CD1c-positive myeloid dendritic cell (primary cell): ENCODE results near the gene MRAP.
"Not testable (repeated sequence)": the region's sequence is repeated elsewhere in the genome, so short reads cannot be mapped to it uniquely, and the experiment has no call there.

Experiments used
- DNase-seq: peaks from one replicate; pipeline ENCODE4 v3.0.0-alpha.2; 2016; ENCODE audit errors: extremely low spot score

Gene MRAP

GRCh38 chr21:32300117-32300681 lies 1.5 kb downstream of the MRAP start:
- DNase-seq = no peak

- DNase-seq = no peak
Measured at GRCh38 chr21:32301596-32301995, 2.9 kb downstream of the MRAP start.

DNA sequence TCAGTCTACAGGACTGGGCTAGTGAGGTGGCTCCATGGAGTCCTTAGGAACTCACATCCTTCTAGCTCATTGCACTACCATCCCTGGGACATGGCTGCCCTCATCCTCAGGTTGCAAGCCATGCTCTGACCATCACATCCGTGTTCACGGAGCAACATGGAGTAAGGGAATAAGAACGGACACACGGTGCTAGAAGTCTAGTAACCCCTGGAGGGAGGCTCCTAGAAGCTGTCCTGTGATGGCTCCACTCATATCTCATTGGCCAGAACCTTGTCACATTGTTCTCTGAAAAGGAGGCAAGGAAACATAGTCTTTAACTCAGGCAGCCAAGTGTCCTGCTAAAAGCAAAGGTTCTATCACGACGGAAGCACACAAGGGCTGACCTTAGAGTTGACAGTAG lies 3.9 kb downstream of the MRAP start:
- DNase-seq = no peak

DNA sequence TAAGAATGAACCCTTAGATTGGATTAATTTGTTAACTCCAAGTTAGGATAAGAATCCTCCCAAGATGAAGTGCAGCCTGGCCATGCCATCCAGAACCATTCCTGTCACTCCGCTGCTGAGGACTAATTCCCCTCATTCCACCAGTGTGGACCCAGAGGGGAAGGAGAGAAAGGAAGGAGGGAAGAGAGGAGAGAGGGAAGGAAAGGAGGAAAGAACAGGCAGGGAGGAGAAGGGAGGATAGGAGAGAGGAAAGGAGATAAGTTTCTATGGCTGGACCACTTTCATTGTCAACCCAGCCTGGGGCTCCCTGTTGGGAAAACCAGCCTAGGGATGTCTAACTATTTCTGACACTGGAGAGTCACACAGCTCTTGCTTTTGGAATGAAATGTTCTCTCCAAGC lies 4.7 kb downstream of the MRAP start:
- DNase-seq = no peak

DNA sequence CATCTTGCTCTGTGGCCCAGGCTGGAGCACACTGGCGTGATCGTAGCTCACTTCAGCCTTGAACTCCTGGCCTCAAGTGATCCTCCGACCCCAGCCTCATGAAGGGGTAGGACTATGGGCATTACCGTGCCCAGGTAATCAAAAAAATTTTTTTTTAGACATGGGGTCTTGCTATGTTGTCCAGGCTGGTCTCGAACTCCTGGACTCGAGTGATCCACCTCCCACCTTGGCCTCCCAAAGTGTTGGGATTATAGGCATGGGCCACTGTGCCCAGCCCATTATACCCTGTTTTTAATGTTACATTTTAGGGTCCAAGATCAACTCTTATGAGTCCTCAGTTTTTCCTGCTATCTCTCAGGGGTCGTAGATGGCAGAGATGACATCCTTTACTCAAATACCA lies 6.3 kb downstream of the MRAP start:
- DNase-seq = no peak

- DNase-seq = no peak
Measured at GRCh38 chr21:32306021-32306780, 7.5 kb downstream of the MRAP start.

GRCh38 chr21:32307706-32308105 lies 9.1 kb downstream of the MRAP start:
- DNase-seq = no peak

- no peak for DNase-seq
Measured at GRCh38 chr21:32308696-32309095, 10.0 kb downstream of the MRAP start.

GRCh38 chr21:32309906-32310460 lies 11.3 kb downstream of the MRAP start:
- DNase-seq = no peak

DNA sequence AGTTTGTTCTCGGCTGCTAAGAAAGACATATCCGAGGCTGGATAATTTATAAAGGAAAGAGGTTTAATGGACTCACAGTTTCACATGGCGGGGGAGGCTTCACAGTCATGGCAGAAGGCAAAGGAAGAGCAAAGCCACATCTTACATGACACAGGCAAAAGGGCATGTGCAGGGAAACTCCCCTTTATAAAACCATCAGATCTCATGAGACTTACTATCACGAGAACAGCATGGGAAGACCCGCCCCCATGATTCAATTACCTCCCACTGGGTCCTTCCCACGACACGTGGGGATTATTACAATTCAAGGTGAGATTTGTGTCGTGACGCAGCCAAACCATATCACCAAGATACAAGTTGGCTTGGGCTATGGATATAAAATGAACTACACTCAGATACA lies 12.3 kb downstream of the MRAP start:
- DNase-seq = not testable (repeated sequence)

GRCh38 chr21:32311621-32312020 lies 13.0 kb downstream of the MRAP start:
- DNase-seq = no peak

- no peak for DNase-seq
Measured at GRCh38 chr21:32312326-32312725, 13.7 kb downstream of the MRAP start.

- DNase-seq = no peak
Measured at GRCh38 chr21:32312976-32313375, 14.3 kb downstream of the MRAP start.

DNA sequence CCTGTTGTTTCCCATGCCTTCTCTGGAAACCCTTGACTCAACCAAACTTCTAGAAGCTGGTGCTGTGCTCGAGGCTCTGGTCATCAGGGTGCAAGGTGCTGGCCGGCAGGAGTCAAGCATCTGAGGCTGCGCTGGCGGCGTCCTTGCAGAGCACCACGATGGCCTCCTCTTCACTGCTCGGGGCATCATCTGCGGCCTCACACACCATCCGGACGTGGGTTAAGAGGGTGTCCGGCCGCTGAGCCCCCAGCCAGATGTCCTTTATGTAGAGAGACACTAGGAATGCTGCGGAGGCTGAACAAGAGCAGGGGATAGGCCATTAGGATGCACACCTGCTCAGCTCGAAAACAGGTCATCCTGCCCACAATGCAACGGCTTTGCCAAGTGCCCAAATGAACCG lies 16.2 kb downstream of the MRAP start:
- DNase-seq = no peak

DNA sequence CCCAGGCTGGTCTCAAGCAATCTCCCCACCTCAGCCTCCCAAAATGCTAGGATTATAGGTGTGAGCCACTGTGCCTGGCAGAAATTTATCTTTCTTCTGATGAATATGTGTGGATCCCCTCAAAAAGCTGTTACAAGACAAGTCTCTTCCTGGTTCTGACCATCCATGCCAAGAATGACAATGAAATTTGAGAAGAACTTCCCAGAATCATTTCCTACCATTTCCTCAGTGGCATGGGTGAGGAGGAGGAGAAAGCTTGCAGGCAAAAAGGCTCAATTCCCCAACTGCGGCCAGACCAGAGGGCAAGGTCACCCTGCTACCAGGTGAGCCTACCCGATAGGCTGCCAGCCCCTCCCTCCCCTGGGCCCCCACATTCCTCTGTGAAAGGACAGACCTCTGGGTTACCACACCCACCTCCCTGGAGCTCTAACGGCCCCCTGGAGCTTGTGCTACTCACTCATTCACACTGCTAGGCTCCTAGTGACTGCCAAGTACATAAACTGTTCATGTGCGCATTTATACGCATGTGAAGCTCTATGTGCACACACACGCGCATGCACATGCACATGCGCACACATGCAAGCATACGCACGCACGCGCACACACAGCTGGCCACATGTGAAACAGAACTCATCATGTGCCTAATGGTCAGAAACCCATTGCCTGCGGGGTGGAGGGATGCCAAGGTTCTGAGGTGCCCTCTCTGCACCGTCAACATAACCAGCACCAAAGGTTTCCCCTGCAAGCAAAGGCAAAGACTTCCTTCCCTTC lies 17.0 kb downstream of the MRAP start:
- no peak for DNase-seq

DNA sequence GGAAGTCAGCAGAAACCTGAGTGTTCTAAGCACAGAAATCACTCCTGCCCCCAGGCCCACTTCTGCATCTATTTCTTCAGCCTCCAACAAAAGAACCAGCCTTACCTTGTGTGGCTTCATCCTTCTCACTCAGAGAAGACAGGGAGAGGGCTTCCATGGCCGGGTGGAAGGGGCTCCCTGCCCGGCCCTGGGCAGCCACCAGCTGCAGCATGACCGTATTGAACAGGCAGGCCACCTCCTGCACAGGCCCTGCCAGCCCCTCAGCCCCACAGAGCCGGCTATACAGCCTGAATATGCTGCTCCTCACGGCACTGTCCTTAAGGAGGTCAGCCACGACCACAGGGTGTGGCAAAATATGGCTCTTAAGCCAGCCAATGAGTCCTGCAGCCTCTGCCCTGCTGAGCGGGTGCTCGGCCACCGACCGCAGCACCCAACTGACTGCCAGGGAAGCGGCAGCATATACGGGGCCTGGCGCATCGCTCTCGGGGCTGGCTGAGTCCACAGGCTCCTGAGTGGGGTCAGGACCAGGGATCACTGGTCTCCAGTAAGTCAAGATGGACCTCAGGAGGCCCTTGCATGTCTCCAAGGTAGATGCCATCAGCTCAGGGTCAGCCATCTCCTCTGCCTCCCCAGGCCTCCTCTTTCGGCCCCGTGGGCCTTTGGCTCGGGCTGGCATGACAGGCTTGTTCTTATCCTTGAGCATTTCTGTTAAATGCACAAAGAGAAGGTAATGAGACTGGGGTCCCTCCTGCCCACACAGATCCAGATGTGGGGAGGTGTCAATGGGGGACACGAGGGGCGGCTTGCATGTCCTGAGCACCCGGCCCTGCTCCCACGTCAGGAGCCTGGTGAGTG lies 17.9 kb downstream of the MRAP start:
- DNase-seq = no peak

- no peak for DNase-seq
Measured at GRCh38 chr21:32317726-32318125, 19.1 kb downstream of the MRAP start.

GRCh38 chr21:32319012-32319411 lies 20.4 kb downstream of the MRAP start:
- DNase-seq = no peak

DNA sequence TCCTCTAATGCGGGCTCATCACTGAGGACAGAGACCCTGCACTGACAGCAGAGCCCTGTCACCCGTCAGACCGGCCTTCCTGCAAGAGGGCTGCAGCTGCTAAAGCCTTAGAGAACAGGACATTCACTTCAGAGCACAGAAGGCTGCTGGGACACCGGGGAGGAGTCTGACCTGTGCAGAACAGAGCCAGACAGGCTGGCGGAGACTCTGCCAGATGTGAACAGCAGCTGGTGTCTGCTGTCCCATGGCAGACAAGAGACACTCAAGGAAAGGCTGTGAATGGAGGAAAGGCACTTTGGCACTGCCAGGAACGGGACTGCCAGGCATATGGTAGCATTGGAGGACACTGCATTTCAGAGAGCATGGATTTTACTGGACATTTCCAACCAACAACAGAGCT lies 21.4 kb downstream of the MRAP start:
- DNase-seq = no peak

DNA sequence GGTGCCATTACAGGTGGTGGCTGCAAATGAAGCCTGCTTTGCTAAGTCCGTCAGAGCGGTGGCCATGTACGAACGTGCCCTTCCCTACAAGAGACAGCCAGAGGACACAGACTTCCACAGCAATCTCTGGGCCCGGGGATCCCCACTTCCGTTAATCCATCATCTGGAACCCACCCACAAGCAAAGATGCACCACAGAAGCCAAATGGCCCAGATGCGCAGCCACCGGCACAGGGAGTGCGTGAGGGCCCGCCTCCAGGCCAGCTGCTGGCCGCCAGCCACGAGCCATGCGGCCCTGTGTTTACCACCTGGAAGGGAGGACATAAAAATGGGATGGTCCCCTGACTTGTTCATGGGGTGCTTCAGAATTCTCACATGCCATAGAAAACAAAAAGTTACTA lies 22.1 kb downstream of the MRAP start:
- DNase-seq = no peak

- no peak for DNase-seq
Measured at GRCh38 chr21:32321480-32321879, 22.8 kb downstream of the MRAP start.

- DNase-seq = no peak
Measured at GRCh38 chr21:32322103-32322502, 23.4 kb downstream of the MRAP start.
